Activated CD4-positive, alpha-beta T cell treated with anti-CD3 and anti-CD28 coated beads, Interleukin-2, amount 10 ng/mL, durations not matched to agents 7 days and 5 days (primary cell): Measurements from ENCODE around the gene SEC11C. TPM values are rescaled to one million over a fixed set of nuclear protein-coding genes. Genes with fewer than 3 reads are reported as not detected.

Experiments
- CTCF ChIA-PET: fragments of 350-600 bp; sonication (Branson Sonifier 250); formaldehyde crosslinking; loops from one replicate; lab custom pipeline; 2021; ENCODE audit warnings: antibody characterized with exemption; lab: Charles Lee
- POLR2A ChIA-PET: fragments of 350-600 bp; sonication (Branson Sonifier 250); formaldehyde crosslinking; loops from one replicate; lab custom pipeline; 2021; ENCODE audit warnings: antibody characterized with exemption; lab: Charles Lee
- DNase-seq: peaks from one replicate; pipeline ENCODE4 v3.0.0-alpha.2; 2020
- H3K27ac Mint-ChIP-seq: one replicate; pipeline ENCODE4 v1.8.0; 2021; ENCODE audit warnings: mild to moderate bottlenecking, moderate library complexity, mixed read lengths
- H3K27me3 Mint-ChIP-seq: one replicate; pipeline ENCODE4 v1.8.0; 2021; ENCODE audit warnings: mixed read lengths
- H3K36me3 Mint-ChIP-seq: one replicate; pipeline ENCODE4 v1.8.0; 2021; ENCODE audit warnings: low read depth, mixed read lengths
- H3K4me1 Mint-ChIP-seq: one replicate; pipeline ENCODE4 v1.8.0; 2021; ENCODE audit warnings: mixed read lengths
- H3K4me3 Mint-ChIP-seq: one replicate; pipeline ENCODE4 v1.8.0; 2021; ENCODE audit warnings: mild to moderate bottlenecking, moderate library complexity, mixed read lengths
- H3K9me3 Mint-ChIP-seq: one replicate; pipeline ENCODE4 v1.8.0; 2021; ENCODE audit warnings: mixed read lengths
- total RNA-seq, 2 experiments: library from RNA; stranded (reverse); gene quantifications; one replicate each; pipeline ENCODE4 v1.2.3, GENCODE V29; 2021

The SEC11C gene
- total RNA-seq, 2 experiments from 2014 or later, result 63.3 to 64.1 TPM

DNA sequence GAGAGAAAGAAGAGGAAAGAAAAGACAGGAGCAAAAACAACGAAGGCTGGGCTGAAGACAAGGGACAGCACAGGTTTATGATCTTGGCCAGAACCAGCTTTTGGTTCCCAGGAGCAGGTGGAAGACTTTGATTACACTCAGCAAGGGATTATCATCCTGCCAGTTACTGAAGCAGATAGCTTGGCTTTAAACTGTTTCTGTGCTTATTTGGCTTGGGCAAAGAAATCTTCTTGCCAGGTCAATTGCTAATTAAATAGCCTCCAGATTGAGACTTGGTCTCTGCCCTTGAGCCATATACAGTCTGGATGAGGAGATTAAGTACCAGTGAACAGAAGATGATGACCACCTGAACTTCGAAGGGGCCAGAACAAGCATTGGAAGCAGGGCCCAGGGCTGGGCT lies 58.0 kb downstream of the SEC11C start:
- Mint-ChIP-seq H3K27ac (no peak overlapping the region), H3K9me3 (no peaks in the 10 kb centered on the region), H3K4me1 (no peaks in the 10 kb centered on the region), H3K36me3 (no peaks in the 10 kb centered on the region), H3K27me3 (peaks cover 26% of the 10 kb centered on the region), H3K4me3 (no peak overlapping the region)
- ChIA-PET POLR2A (no interaction called here), CTCF (no interaction called here)
- DNase-seq, result no peak

DNA sequence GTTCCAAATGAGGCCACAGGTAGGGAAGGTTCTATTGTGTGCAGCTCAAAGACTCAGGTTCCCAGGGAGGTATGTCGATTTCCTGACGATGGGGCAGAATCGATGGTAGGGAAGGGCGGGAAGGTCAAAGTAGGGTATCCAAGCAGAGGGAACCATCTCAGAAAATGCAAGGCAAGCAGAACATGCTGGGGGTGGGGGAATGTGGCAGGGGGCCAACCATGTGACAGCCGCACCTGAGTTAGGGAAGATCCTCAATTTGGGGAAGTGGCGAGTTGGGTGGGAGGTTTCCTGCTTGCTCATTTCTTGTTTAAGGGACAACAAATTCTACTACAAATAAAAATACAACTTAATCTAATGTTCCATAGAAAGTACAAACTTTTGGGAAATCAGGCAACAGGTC lies 58.5 kb downstream of the SEC11C start:
- no peaks in the 10 kb centered on the region for H3K4me1 Mint-ChIP-seq
- no peaks in the 10 kb centered on the region for H3K9me3 Mint-ChIP-seq
- no peak overlapping the region for H3K4me3 Mint-ChIP-seq
- peaks cover 27% of the 10 kb centered on the region for H3K27me3 Mint-ChIP-seq
- POLR2A ChIA-PET, result no interaction called here
- no peak for DNase-seq
- H3K36me3 Mint-ChIP-seq, result no peaks in the 10 kb centered on the region
- CTCF ChIA-PET, result no interaction called here
- no peak overlapping the region for H3K27ac Mint-ChIP-seq

- ChIA-PET CTCF (no interaction called here), POLR2A (no interaction called here)
- H3K36me3 Mint-ChIP-seq, result no peaks in the 10 kb centered on the region
- no peak overlapping the region for H3K27ac Mint-ChIP-seq
- no peaks in the 10 kb centered on the region for H3K4me1 Mint-ChIP-seq
- peaks cover 38% of the 10 kb centered on the region for H3K27me3 Mint-ChIP-seq
- DNase-seq, result no peak
- H3K4me3 Mint-ChIP-seq, result no peak overlapping the region
- no peaks in the 10 kb centered on the region for H3K9me3 Mint-ChIP-seq
These were observed 61.1 kb downstream of the SEC11C start for GRCh38 chr18:59200787-59201186.

GRCh38 chr18:59202258-59202820 lies 62.7 kb downstream of the SEC11C start:
- DNase-seq, result no peak
- ChIA-PET POLR2A (no interaction called here), CTCF (interaction anchor here (1.5 kb wide), 1 partner anchor 109 kb away, joined by 3 read pairs; no protein-coding TSS in a partner anchor)
- no peaks in the 10 kb centered on the region for H3K36me3 Mint-ChIP-seq
- peaks cover 41% of the 10 kb centered on the region for H3K27me3 Mint-ChIP-seq
- no peaks in the 10 kb centered on the region for H3K4me1 Mint-ChIP-seq
- H3K4me3 Mint-ChIP-seq, result no peak overlapping the region
- H3K27ac Mint-ChIP-seq, result no peak overlapping the region
- H3K9me3 Mint-ChIP-seq, result no peaks in the 10 kb centered on the region

DNA sequence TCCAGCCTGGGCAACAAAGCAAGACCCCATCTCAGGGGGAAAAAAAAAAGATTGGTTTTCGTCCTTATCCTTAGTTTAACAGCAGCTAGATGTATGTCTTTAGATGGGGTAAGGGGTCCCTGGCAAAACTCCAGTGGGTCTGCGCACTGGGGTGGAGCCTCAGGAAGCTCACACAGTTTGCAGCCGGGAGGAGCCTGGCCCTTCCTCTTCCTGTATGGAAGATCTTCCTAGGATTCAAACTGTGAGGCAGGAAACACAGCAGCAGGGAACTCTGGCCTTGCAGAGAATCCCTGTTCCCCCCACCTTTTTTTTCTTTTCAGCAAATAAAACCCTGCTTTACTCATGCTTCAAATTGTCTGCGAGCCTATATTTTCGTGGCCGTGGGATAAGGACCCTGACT lies 67.8 kb downstream of the SEC11C start:
- ChIA-PET CTCF (no interaction called here), POLR2A (no interaction called here)
- Mint-ChIP-seq H3K27ac (no peak overlapping the region), H3K4me3 (no peak overlapping the region), H3K9me3 (no peaks in the 10 kb centered on the region), H3K27me3 (peaks cover 24% of the 10 kb centered on the region), H3K36me3 (no peaks in the 10 kb centered on the region), H3K4me1 (no peaks in the 10 kb centered on the region)
- DNase-seq, result no peak

Other genes with a start within 250 kb of the SEC11C start
- gene GRP, start 80.3 kb downstream of the SEC11C start, total RNA-seq, result not detected
- gene RAX, start 133.6 kb downstream of the SEC11C start, total RNA-seq, result not detected
- gene CPLX4, start 178.8 kb downstream of the SEC11C start, total RNA-seq, result not detected
- gene LMAN1, start 219.4 kb downstream of the SEC11C start, total RNA-seq, result 10 to 100 TPM; 52.8 to 55.4 TPM